Lower leg skin (tissue), 4 donors: ENCODE data around the gene COPS4. TPM values are rescaled to one million over a fixed set of nuclear protein-coding genes. Genes with fewer than 3 reads are reported as not detected.
"Not testable (repeated sequence)": the region's sequence is repeated elsewhere in the genome, so short reads cannot be mapped to it uniquely, and the experiment has no call there.

Experiments
- DNase-seq, 2 donors: peaks; one replicate each; pipeline ENCODE4 v3.0.0-alpha.2; 2019; ENCODE audit warnings: low spot score in 2 of 2
- H3K4me3 ChIP-seq: fragments of 200-600 bp; sonication (generic); 2 replicates; pipeline ENCODE4 v1.5.1; 2017; ENCODE audit warnings: mild to moderate bottlenecking, low read depth; ENCODE audit not compliant: poor library complexity, severe bottlenecking
- POLR2A ChIP-seq, 2 donors: fragments of 450-650 bp; IDR thresholded peaks; one replicate each; pipeline ENCODE4 v1.6.1; 2016 to 2017; ENCODE audit warnings: antibody characterized with exemption in 2 of 2, mild to moderate bottlenecking in 1 of 2, moderate library complexity in 1 of 2
- WGBS, 2 donors: methylation state at CpG; one replicate each; pipeline ENCODE4 v1.1.5; 2018; 5-methylcytosine and 5-hydroxymethylcytosine counted together
- intact Hi-C: fragments of 100-400 bp; cut with DNase I; formaldehyde crosslinking; loops from one replicate; pipeline ENCODE4 v1.15.0; 2023; ENCODE audit warnings: low total_unique reads
- total RNA-seq, 4 donors: library from RNA; depleted of rRNA; stranded (reverse); fragments of >200 nt; gene quantifications; one replicate each; pipeline ENCODE4 v1.1.0, GENCODE V29; 2016
- TF ChIP-seq, protein P1 (sequence below), 3 donors: fragments of 450-650 bp; IDR thresholded peaks; one replicate each; pipeline ENCODE4 v1.5.1; 2016; ENCODE audit warnings: antibody characterized with exemption in 3 of 3, mild to moderate bottlenecking in 3 of 3, moderate library complexity in 2 of 3

Gene COPS4
- total RNA-seq, 4 donors from 2014 or later: 18.4 to 56.5 (median 43.7) TPM

DNA sequence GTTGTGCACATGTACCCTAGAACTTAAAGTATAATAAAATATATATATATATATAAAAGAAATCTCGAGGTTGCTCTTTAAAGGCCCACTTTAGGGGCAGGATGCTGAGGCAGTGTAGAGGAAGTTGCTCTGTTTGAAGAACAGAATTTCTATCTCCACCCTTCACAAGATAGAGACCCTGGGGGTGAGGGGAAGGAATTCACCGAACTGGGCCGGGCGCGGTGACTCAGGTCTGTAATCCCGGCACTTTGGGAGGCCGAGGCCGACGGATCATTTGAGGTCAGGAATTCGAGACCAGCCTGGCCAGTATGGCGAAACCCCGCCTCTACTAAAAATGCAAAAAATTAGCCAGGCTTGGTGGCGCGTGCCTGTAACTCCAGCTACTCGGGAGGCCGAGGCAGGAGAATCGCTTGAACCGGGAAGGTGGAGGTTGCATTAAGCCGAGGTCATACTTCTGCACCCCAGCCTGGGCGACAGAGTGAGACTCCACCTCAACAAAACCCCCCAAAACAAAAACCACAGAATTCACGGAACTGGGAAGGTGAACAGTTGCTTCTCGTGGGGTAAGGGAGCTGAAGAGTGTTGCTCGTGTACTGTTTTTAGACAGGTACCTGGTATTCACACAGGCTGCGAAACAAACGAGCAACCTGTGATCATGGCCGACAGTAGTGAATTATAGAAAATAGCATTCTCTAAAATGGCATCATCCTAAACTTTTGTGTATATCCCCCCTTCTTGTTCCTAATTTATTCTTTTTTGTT, 73.3 kb downstream of the COPS4 start:
- intact Hi-C loops: no loop called here
- 89 to 93% methylated on average over 26 of the region's 26 CpGs for WGBS, 2 donors
- DNase-seq: no peak
- no peak overlapping the region for H3K4me3 ChIP-seq
- TF ChIP-seq, protein P1, sequence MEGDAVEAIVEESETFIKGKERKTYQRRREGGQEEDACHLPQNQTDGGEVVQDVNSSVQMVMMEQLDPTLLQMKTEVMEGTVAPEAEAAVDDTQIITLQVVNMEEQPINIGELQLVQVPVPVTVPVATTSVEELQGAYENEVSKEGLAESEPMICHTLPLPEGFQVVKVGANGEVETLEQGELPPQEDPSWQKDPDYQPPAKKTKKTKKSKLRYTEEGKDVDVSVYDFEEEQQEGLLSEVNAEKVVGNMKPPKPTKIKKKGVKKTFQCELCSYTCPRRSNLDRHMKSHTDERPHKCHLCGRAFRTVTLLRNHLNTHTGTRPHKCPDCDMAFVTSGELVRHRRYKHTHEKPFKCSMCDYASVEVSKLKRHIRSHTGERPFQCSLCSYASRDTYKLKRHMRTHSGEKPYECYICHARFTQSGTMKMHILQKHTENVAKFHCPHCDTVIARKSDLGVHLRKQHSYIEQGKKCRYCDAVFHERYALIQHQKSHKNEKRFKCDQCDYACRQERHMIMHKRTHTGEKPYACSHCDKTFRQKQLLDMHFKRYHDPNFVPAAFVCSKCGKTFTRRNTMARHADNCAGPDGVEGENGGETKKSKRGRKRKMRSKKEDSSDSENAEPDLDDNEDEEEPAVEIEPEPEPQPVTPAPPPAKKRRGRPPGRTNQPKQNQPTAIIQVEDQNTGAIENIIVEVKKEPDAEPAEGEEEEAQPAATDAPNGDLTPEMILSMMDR (IDR thresholded peaks at IDR 0.05): no peak
- TF ChIP-seq POLR2A (IDR thresholded peaks at IDR 0.05): no peak

DNA sequence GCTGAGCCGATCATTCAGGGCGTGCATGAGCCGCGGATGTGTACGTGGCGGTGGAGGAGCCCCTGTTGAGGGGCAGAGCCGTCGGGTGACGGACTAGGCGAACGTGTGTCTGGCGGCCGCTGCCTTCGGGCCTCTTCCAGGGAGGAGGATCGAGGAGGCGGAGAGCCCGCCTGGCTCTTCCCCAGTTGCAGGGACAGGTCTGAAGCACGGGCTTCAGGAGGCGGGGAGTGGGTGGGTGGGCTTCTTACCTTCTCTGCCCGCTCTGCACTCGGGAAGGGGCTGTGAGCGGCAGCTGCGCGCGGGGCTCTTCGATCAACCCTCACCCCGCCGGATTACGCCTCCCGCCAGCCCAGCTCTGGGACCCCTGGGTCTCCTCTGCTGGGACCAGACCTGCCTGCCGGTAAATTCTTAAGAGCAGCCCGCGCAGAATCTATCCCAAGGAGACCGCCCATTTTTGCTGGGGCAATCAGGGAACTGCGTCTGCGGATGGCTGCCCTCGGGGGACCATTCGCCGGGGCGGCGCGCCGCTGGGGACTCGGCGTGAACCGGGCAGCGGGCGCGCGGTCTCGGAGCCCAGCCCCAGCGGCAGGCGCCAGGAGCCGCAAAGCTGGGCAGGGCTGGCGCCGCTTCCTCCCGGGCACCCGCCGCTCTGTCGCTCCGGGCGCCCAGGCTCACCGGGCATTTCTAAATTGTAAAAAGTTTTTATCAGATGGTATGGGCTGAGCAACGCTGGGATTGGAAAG, 74.7 kb downstream of the COPS4 start:
- TF ChIP-seq, protein P1 (IDR thresholded peaks at IDR 0.05): no peak
- 2% methylated on average over 24 to 44 of the region's 64 CpGs for WGBS, 2 donors

DNA sequence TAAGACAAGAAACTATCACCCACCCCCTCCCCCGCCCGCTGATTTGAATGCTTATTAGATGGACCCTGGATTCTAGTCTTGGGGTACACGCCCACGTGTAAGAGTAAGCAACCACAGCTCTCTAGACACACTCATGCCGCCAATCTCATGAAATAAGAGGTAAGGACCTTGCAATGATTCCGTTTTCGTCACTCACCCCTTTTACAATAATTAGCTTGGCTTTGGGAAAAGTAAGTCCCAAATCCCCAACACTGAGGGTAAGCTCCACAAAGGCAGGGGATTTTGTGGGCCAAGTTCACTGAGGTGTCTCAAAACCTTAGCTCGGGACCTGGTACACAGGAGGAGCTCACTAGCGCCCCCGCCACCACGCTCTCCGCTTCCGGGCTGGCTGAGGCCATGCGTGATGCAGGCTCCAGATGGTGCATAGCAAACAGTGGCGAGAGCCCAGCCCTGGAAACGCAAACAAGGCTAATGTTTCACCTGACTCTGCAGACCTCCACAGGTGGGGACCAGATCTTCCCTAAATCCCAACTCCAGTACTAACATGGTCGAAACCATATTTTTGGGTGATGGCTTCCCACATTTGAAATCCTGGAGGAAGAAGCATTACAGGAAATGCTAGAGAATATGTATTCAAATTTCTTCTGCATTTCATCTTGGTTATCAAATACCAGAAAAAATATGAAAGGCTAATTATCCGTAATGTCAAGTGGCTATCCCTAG, 75.4 kb downstream of the COPS4 start:
- TF ChIP-seq, protein P1 (IDR thresholded peaks at IDR 0.05): no peak
- TF ChIP-seq POLR2A (IDR thresholded peaks at IDR 0.05): no peak
- intact Hi-C loops: no loop called here
- 3 to 6% methylated on average over 14 to 18 of the region's 18 CpGs for WGBS, 2 donors
- DNase-seq: peak; percentile 75 to 96
- peak overlapping the region; percentile 50 for H3K4me3 ChIP-seq

More for the DNA sequence above, 74.7 kb downstream of the COPS4 start:
- peak overlapping the region; percentile 50 for H3K4me3 ChIP-seq
- intact Hi-C loops: no loop called here
- peak in 1 of 2 donors; percentile 87 for DNase-seq

DNA sequence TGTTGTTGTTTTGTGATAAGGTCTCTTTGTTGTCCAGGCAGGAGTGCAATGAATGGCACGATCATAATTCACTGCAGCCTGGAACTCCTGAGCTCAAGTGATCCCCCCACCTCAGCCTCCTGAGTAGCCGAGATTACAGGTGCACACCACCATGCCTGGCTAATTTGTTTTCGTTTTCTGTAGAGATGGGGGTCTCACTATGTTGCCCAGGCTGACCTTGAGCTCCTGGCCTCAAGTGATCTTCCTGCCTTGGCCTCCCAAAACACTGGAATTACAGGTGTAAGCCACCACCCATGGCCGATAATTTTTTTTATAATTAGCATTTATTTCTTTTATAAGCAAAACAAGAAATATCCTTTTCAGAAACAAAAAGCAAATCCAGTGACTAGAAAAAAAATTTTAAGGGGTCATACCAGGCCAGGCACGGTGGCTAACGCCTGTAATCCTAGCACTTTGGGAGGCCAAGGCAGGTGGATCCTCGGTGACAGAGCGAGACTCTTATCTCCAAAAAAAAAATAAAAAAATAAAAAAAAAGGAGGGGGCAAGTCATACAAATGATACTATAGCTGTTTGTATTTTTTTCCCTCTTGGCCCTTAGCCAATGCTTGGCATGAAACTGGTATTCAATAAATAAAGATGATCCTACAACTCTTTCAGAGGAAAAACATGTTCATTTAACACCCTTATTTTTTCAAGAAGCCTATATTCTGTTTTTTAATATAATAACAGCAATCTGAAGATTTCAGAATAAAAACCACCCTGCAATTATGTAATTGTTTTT, 76.2 kb downstream of the COPS4 start:
- no peak for DNase-seq
- intact Hi-C loops: no loop called here
- TF ChIP-seq, protein P1 (IDR thresholded peaks at IDR 0.05): no peak
- H3K4me3 ChIP-seq: no peak overlapping the region
- WGBS, 2 donors: 82 to 84% methylated on average over 8 of the region's 8 CpGs

DNA sequence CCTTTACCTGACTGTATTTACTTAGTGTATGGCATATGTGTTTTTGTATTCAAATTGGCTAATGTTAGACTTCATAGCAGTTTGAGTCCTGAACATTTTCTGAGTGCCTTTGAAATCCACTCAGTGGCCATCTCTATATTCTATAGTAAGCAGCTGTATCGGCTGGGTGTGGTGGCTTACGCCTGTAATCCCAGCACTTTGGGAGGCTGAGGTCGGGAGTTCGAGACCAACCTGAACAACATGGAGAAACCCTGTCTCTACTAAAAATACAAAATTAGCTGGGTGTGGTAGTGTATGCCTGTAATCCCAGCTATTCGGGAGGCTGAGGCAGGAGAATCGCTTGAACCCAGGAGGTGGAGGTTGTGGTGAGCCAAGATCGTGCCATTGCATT, 76.8 kb downstream of the COPS4 start:
- 80 to 92% methylated on average over 7 of the region's 7 CpGs for WGBS, 2 donors
- DNase-seq, H3K4me3 ChIP-seq, intact Hi-C loops: not testable (repeated sequence)
